Progenitor cell of endocrine pancreas (in vitro differentiated cells): ENCODE results near the gene FBXL2. TPM values are rescaled to one million over a fixed set of nuclear protein-coding genes. Genes with fewer than 3 reads are reported as not detected.
A peak's percentile ranks its signal among the peaks of the same experiment; 100 is the strongest.

ENCODE experiments used
- DNase-seq: peaks from one replicate; pipeline ENCODE4 v3.0.0; 2021; ENCODE audit warnings: low spot score; ENCODE audit not compliant: unreplicated experiment
- H3K27ac Mint-ChIP-seq: 2 replicates; pipeline ENCODE4 v1.8.0; 2021; ENCODE audit warnings: mild to moderate bottlenecking, moderate library complexity, mixed read lengths
- H3K27me3 Mint-ChIP-seq: 2 replicates; pipeline ENCODE4 v1.8.0; 2021; ENCODE audit warnings: mixed read lengths
- H3K36me3 Mint-ChIP-seq: 2 replicates; pipeline ENCODE4 v1.8.0; 2022; ENCODE audit warnings: mixed read lengths; ENCODE audit not compliant: insufficient read depth
- H3K4me1 Mint-ChIP-seq: 2 replicates; pipeline ENCODE4 v1.8.0; 2021; ENCODE audit warnings: low read depth, mixed read lengths
- H3K4me3 Mint-ChIP-seq: 2 replicates; pipeline ENCODE4 v1.8.0; 2021; ENCODE audit warnings: low read depth, mild to moderate bottlenecking, moderate library complexity, mixed read lengths
- H3K9me3 Mint-ChIP-seq: 2 replicates; pipeline ENCODE4 v1.8.0; 2021; ENCODE audit warnings: low read depth, mixed read lengths
- CTCF ChIP-seq: fragments of 200-600 bp; sonication (generic); IDR thresholded peaks from one replicate; pipeline ENCODE4 v1.5.0; 2021; ENCODE audit warnings: antibody characterized with exemption, mild to moderate bottlenecking; ENCODE audit not compliant: unreplicated experiment
- total RNA-seq: library from RNA; stranded (reverse); gene quantifications from 2 replicates; pipeline ENCODE4 v1.2.1, GENCODE V29; 2021

FBXL2 gene
- total RNA-seq, 1 donor from 2014 or later: 23.9 TPM

GRCh38 chr3:33383951-33384350, 106.7 kb downstream of the FBXL2 start:
- H3K27ac Mint-ChIP-seq: no peak overlapping the region
- no peaks in the 10 kb centered on the region for H3K9me3 Mint-ChIP-seq
- no peaks in the 10 kb centered on the region for H3K27me3 Mint-ChIP-seq
- TF ChIP-seq CTCF: no peak
- H3K36me3 Mint-ChIP-seq: peaks cover 23% of the 10 kb centered on the region
- H3K4me3 Mint-ChIP-seq: no peak overlapping the region
- no peak for DNase-seq
- H3K4me1 Mint-ChIP-seq: no peaks in the 10 kb centered on the region

GRCh38 chr3:33385423-33385822, 108.2 kb downstream of the FBXL2 start:
- H3K27me3 Mint-ChIP-seq: no peaks in the 10 kb centered on the region
- DNase-seq: no peak
- H3K9me3 Mint-ChIP-seq: no peaks in the 10 kb centered on the region
- no peak overlapping the region for H3K27ac Mint-ChIP-seq
- no peaks in the 10 kb centered on the region for H3K4me1 Mint-ChIP-seq
- no peak overlapping the region for H3K4me3 Mint-ChIP-seq
- TF ChIP-seq CTCF: no peak
- H3K36me3 Mint-ChIP-seq: peaks cover 30% of the 10 kb centered on the region

- peaks cover 33% of the 10 kb centered on the region for H3K36me3 Mint-ChIP-seq
- no peak for TF ChIP-seq CTCF
- no peaks in the 10 kb centered on the region for H3K9me3 Mint-ChIP-seq
- no peak overlapping the region for H3K4me3 Mint-ChIP-seq
- H3K27me3 Mint-ChIP-seq: no peaks in the 10 kb centered on the region
- peak overlapping the region; percentile 11 for H3K27ac Mint-ChIP-seq
- H3K4me1 Mint-ChIP-seq: no peaks in the 10 kb centered on the region
- no peak for DNase-seq
Measured at GRCh38 chr3:33386631-33387030, 109.4 kb downstream of the FBXL2 start.

GRCh38 chr3:33388374-33389100, 111.3 kb downstream of the FBXL2 start:
- Mint-ChIP-seq H3K4me1 (no peaks in the 10 kb centered on the region), H3K36me3 (peaks cover 29% of the 10 kb centered on the region), H3K27ac (no peak overlapping the region), H3K9me3 (no peaks in the 10 kb centered on the region), H3K4me3 (no peak overlapping the region), H3K27me3 (no peaks in the 10 kb centered on the region)
- no peak for TF ChIP-seq CTCF
- DNase-seq: no peak

- no peaks in the 10 kb centered on the region for H3K9me3 Mint-ChIP-seq
- no peak for DNase-seq
- no peaks in the 10 kb centered on the region for H3K27me3 Mint-ChIP-seq
- no peaks in the 10 kb centered on the region for H3K4me1 Mint-ChIP-seq
- H3K4me3 Mint-ChIP-seq: no peak overlapping the region
- peaks cover 26% of the 10 kb centered on the region for H3K36me3 Mint-ChIP-seq
- no peak for TF ChIP-seq CTCF
- H3K27ac Mint-ChIP-seq: no peak overlapping the region
Measured at GRCh38 chr3:33389908-33390307, 112.7 kb downstream of the FBXL2 start.
